ENCODE data around the gene GALNT2. TPM values are rescaled to one million over a fixed set of nuclear protein-coding genes. Genes with fewer than 3 reads are reported as not detected.

The GALNT2 gene
- polyA plus RNA-seq, 2 donors = 11.2 to 15.3 TPM

GRCh38 chr1:230076121-230076520, 9.1 kb downstream of the GALNT2 start:
- Histone ChIP-seq H3K36me3 (ENCODE audit: control insufficient read depth in 2 of 2, insufficient read depth in 2 of 2, low read length in 1 of 2) (no peaks in the 10 kb centered on the region), H3K27ac (ENCODE audit: low read depth in 2 of 2, low read length in 1 of 2) (no peak overlapping the region), H3K9me3 (ENCODE audit: control insufficient read depth in 2 of 2, insufficient read depth in 1 of 2, low read depth in 1 of 2, low read length in 1 of 2) (no peaks in the 10 kb centered on the region), H3K4me3 (ENCODE audit: low read depth in 1 of 2, low read length in 2 of 2) (no peak overlapping the region), H3K4me1 (ENCODE audit: control insufficient read depth in 2 of 2, insufficient read depth in 2 of 2, low read length in 1 of 2) (peaks cover 10 to 11% of the 10 kb centered on the region in 2 donors), H3K27me3 (ENCODE audit: control insufficient read depth in 1 of 2, insufficient read depth in 2 of 2, low read length in 2 of 2) (no peaks in the 10 kb centered on the region)
- 81 to 92% methylated on average over 7 of the region's 7 CpGs for WGBS, 2 donors

- no peak overlapping the region for H3K27ac ChIP-seq (ENCODE audit: low read depth in 2 of 2, low read length in 1 of 2)
- H3K4me1 ChIP-seq (ENCODE audit: control insufficient read depth in 2 of 2, insufficient read depth in 2 of 2, low read length in 1 of 2) = peaks cover 10 to 11% of the 10 kb centered on the region in 2 donors
- no peaks in the 10 kb centered on the region for H3K36me3 ChIP-seq (ENCODE audit: control insufficient read depth in 2 of 2, insufficient read depth in 2 of 2, low read length in 1 of 2)
- WGBS, 2 donors = 76 to 94% methylated on average over 3 of the region's 3 CpGs
- no peak overlapping the region for H3K4me3 ChIP-seq (ENCODE audit: low read depth in 1 of 2, low read length in 2 of 2)
- H3K27me3 ChIP-seq (ENCODE audit: control insufficient read depth in 1 of 2, insufficient read depth in 2 of 2, low read length in 2 of 2) = no peaks in the 10 kb centered on the region
- H3K9me3 ChIP-seq (ENCODE audit: control insufficient read depth in 2 of 2, insufficient read depth in 1 of 2, low read depth in 1 of 2, low read length in 1 of 2) = no peaks in the 10 kb centered on the region
These were observed 10.0 kb downstream of the GALNT2 start for GRCh38 chr1:230077011-230077410.

- 80 to 85% methylated on average over 12 of the region's 12 CpGs for WGBS, 2 donors
- Histone ChIP-seq H3K4me3 (ENCODE audit: low read depth in 1 of 2, low read length in 2 of 2) (no peak overlapping the region), H3K4me1 (ENCODE audit: control insufficient read depth in 2 of 2, insufficient read depth in 2 of 2, low read length in 1 of 2) (peaks cover 9 to 10% of the 10 kb centered on the region in 2 donors), H3K9me3 (ENCODE audit: control insufficient read depth in 2 of 2, insufficient read depth in 1 of 2, low read depth in 1 of 2, low read length in 1 of 2) (no peaks in the 10 kb centered on the region), H3K27me3 (ENCODE audit: control insufficient read depth in 1 of 2, insufficient read depth in 2 of 2, low read length in 2 of 2) (no peaks in the 10 kb centered on the region), H3K27ac (ENCODE audit: low read depth in 2 of 2, low read length in 1 of 2) (no peak overlapping the region), H3K36me3 (ENCODE audit: control insufficient read depth in 2 of 2, insufficient read depth in 2 of 2, low read length in 1 of 2) (no peaks in the 10 kb centered on the region)
These were observed 10.6 kb downstream of the GALNT2 start for GRCh38 chr1:230077436-230078213.

- Histone ChIP-seq H3K9me3 (ENCODE audit: control insufficient read depth in 2 of 2, insufficient read depth in 1 of 2, low read depth in 1 of 2, low read length in 1 of 2) (no peaks in the 10 kb centered on the region), H3K27me3 (ENCODE audit: control insufficient read depth in 1 of 2, insufficient read depth in 2 of 2, low read length in 2 of 2) (no peaks in the 10 kb centered on the region), H3K27ac (ENCODE audit: low read depth in 2 of 2, low read length in 1 of 2) (no peak overlapping the region), H3K36me3 (ENCODE audit: control insufficient read depth in 2 of 2, insufficient read depth in 2 of 2, low read length in 1 of 2) (no peaks in the 10 kb centered on the region), H3K4me1 (ENCODE audit: control insufficient read depth in 2 of 2, insufficient read depth in 2 of 2, low read length in 1 of 2) (peaks cover 10 to 12% of the 10 kb centered on the region in 2 donors), H3K4me3 (ENCODE audit: low read depth in 1 of 2, low read length in 2 of 2) (no peak overlapping the region)
- WGBS, 2 donors = 85 to 92% methylated on average over 10 of the region's 10 CpGs
These were observed 12.4 kb downstream of the GALNT2 start for GRCh38 chr1:230079199-230080024.

- H3K27me3 ChIP-seq (ENCODE audit: control insufficient read depth in 1 of 2, insufficient read depth in 2 of 2, low read length in 2 of 2) = no peaks in the 10 kb centered on the region
- H3K9me3 ChIP-seq (ENCODE audit: control insufficient read depth in 2 of 2, insufficient read depth in 1 of 2, low read depth in 1 of 2, low read length in 1 of 2) = no peaks in the 10 kb centered on the region
- 82 to 90% methylated on average over 8 of the region's 8 CpGs for WGBS, 2 donors
- H3K4me1 ChIP-seq (ENCODE audit: control insufficient read depth in 2 of 2, insufficient read depth in 2 of 2, low read length in 1 of 2) = peaks cover 14 to 22% of the 10 kb centered on the region in 2 donors
- H3K4me3 ChIP-seq (ENCODE audit: low read depth in 1 of 2, low read length in 2 of 2) = no peak overlapping the region
- no peak overlapping the region for H3K27ac ChIP-seq (ENCODE audit: low read depth in 2 of 2, low read length in 1 of 2)
- no peaks in the 10 kb centered on the region for H3K36me3 ChIP-seq (ENCODE audit: control insufficient read depth in 2 of 2, insufficient read depth in 2 of 2, low read length in 1 of 2)
These were observed 13.8 kb downstream of the GALNT2 start for GRCh38 chr1:230080822-230081221.

GRCh38 chr1:230081751-230082150, 14.7 kb downstream of the GALNT2 start:
- Histone ChIP-seq H3K27ac (ENCODE audit: low read depth in 2 of 2, low read length in 1 of 2) (no peak overlapping the region), H3K4me3 (ENCODE audit: low read depth in 1 of 2, low read length in 2 of 2) (no peak overlapping the region), H3K4me1 (ENCODE audit: control insufficient read depth in 2 of 2, insufficient read depth in 2 of 2, low read length in 1 of 2) (peaks cover 17 to 25% of the 10 kb centered on the region in 2 donors), H3K27me3 (ENCODE audit: control insufficient read depth in 1 of 2, insufficient read depth in 2 of 2, low read length in 2 of 2) (no peaks in the 10 kb centered on the region), H3K9me3 (ENCODE audit: control insufficient read depth in 2 of 2, insufficient read depth in 1 of 2, low read depth in 1 of 2, low read length in 1 of 2) (no peaks in the 10 kb centered on the region), H3K36me3 (ENCODE audit: control insufficient read depth in 2 of 2, insufficient read depth in 2 of 2, low read length in 1 of 2) (no peaks in the 10 kb centered on the region)
- 87 to 90% methylated on average over 8 of the region's 8 CpGs for WGBS, 2 donors

- Histone ChIP-seq H3K9me3 (ENCODE audit: control insufficient read depth in 2 of 2, insufficient read depth in 1 of 2, low read depth in 1 of 2, low read length in 1 of 2) (no peaks in the 10 kb centered on the region), H3K36me3 (ENCODE audit: control insufficient read depth in 2 of 2, insufficient read depth in 2 of 2, low read length in 1 of 2) (no peaks in the 10 kb centered on the region), H3K4me3 (ENCODE audit: low read depth in 1 of 2, low read length in 2 of 2) (no peak overlapping the region), H3K4me1 (ENCODE audit: control insufficient read depth in 2 of 2, insufficient read depth in 2 of 2, low read length in 1 of 2) (peaks cover 17 to 25% of the 10 kb centered on the region in 2 donors), H3K27ac (ENCODE audit: low read depth in 2 of 2, low read length in 1 of 2) (no peak overlapping the region), H3K27me3 (ENCODE audit: control insufficient read depth in 1 of 2, insufficient read depth in 2 of 2, low read length in 2 of 2) (no peaks in the 10 kb centered on the region)
- 67 to 81% methylated on average over 4 of the region's 4 CpGs for WGBS, 2 donors
These were observed 15.2 kb downstream of the GALNT2 start for GRCh38 chr1:230082211-230082610.

GRCh38 chr1:230083053-230083452, 16.0 kb downstream of the GALNT2 start:
- no peaks in the 10 kb centered on the region for H3K36me3 ChIP-seq (ENCODE audit: control insufficient read depth in 2 of 2, insufficient read depth in 2 of 2, low read length in 1 of 2)
- peaks cover 17 to 25% of the 10 kb centered on the region in 2 donors for H3K4me1 ChIP-seq (ENCODE audit: control insufficient read depth in 2 of 2, insufficient read depth in 2 of 2, low read length in 1 of 2)
- H3K27ac ChIP-seq (ENCODE audit: low read depth in 2 of 2, low read length in 1 of 2) = no peak overlapping the region
- 97 to 99% methylated on average over 9 of the region's 9 CpGs for WGBS, 2 donors
- no peaks in the 10 kb centered on the region for H3K9me3 ChIP-seq (ENCODE audit: control insufficient read depth in 2 of 2, insufficient read depth in 1 of 2, low read depth in 1 of 2, low read length in 1 of 2)
- H3K4me3 ChIP-seq (ENCODE audit: low read depth in 1 of 2, low read length in 2 of 2) = no peak overlapping the region
- no peaks in the 10 kb centered on the region for H3K27me3 ChIP-seq (ENCODE audit: control insufficient read depth in 1 of 2, insufficient read depth in 2 of 2, low read length in 2 of 2)

- H3K27ac ChIP-seq (ENCODE audit: low read depth in 2 of 2, low read length in 1 of 2) = peak overlapping the region; percentile 81 to 88
These were observed 16.8 kb downstream of the GALNT2 start for GRCh38 chr1:230083746-230084407.

More at GRCh38 chr1:230083746-230084407, 16.8 kb downstream of the GALNT2 start:
- Histone ChIP-seq H3K9me3 (ENCODE audit: control insufficient read depth in 2 of 2, insufficient read depth in 1 of 2, low read depth in 1 of 2, low read length in 1 of 2) (no peaks in the 10 kb centered on the region), H3K4me3 (ENCODE audit: low read depth in 1 of 2, low read length in 2 of 2) (no peak overlapping the region), H3K27me3 (ENCODE audit: control insufficient read depth in 1 of 2, insufficient read depth in 2 of 2, low read length in 2 of 2) (no peaks in the 10 kb centered on the region), H3K36me3 (ENCODE audit: control insufficient read depth in 2 of 2, insufficient read depth in 2 of 2, low read length in 1 of 2) (no peaks in the 10 kb centered on the region), H3K4me1 (ENCODE audit: control insufficient read depth in 2 of 2, insufficient read depth in 2 of 2, low read length in 1 of 2) (peaks cover 17 to 25% of the 10 kb centered on the region in 2 donors)
- 67 to 76% methylated on average over 10 of the region's 10 CpGs for WGBS, 2 donors
